Measurements from ENCODE around the gene NOS1AP.

DNA sequence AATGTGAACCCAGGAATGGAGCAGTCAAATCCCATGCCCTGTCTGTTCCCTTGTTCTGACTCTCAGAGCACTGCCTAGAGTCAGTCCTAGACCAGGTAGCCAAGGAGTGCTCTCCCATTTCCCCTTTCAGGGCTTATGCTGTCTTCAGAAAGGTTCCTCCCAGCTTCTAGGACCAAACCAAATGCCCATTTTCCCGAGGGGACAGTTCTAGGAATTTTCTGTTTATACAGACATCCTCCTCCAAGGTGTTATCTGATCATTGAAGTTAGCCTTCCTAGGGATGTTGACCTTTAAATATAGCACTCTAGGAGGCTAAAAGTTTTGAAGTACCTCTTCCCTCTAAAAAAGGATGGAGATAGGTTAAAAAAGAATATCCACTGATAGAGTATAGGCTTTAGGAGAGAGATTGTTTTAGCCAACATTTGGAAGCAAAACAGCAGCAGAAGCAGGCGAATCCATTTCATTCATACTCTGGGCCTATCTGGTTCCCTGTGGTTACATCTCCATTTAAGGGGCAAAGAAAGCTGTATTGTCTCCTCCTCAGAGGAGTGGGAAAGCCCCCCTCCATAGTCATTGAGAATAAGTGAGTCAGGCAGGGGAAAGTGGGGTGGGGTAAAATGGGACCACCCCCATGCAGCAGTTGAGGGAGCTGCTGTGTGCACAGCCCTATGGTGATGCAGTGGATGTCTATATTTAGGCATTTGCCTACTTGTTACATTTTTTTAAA, 180.7 kb downstream of the NOS1AP start:
- TF ChIP-seq CTCF (IDR thresholded peaks at IDR 0.05) (no peak), POLR2A (IDR thresholded peaks at IDR 0.05) (no peak)

All from lower leg skin (tissue), 3 donors.